ENCODE data around the gene PRKD3. TPM values are rescaled to one million over a fixed set of nuclear protein-coding genes. Genes with fewer than 3 reads are reported as not detected.

The PRKD3 gene
- total and polyA plus RNA-seq, 2 of the 13 experiments (the other 11 are each of a cell fraction or from before 2014, with no cell fraction given) = 11.6 to 38.4 TPM

DNA sequence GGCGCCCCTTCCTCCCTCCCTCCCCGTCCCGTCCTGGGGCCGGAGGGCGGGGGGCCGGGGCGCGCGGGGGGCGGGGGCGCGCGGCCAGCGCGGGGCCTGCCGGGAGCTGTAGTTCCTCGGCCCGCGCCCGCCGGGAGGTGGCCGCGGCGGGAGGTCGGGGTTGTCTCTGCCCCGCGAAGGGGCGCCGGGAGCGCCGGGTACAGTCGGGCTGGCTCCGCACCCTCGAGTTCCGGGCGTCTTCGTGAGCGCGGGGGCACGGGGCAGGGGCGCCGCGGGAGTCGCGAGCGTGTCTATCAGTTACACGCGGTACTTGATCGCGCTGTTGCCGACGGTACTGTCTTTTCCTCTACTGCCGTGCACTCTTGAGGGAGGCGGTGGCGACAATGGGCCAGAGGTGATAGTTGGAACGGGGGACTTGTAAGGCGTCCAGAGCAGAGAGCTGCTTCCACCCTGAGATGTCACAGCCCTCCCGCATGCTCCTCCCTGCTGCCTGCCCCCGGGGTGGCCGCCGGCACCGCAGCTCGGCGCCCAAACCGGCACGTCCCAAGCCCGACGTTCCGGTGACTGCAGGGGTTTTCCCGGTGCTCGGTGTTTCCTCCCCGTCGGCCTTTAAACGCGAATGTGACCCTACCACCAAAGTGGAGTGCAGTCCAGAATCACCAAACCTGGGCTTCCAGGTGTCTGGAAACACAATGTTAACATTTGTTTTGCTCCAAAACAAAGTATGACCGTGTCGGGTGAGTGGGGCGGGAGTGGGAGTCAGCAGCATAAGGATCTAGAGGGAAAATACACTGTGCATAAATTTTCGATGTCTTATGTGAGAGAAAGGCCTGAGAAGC is at the start of gene PRKD3 (continued):
- TF ChIP-seq ZNF333 (CRISPR knock-in tag; IDR thresholded peaks at IDR 0.05; ENCODE audit: borderline replicate concordance) (0 out of 2 replicates have a peak, but pooled peaks have one; percentile 44), BRD4 (CRISPR knock-in tag; IDR thresholded peaks at IDR 0.05) (no peak), HNF4A (CRISPR knock-in tag; IDR thresholded peaks at IDR 0.05) (no peak; the same call in 1 of the 2 replicates), ELF4 (CRISPR knock-in tag; IDR thresholded peaks at IDR 0.05; ENCODE audit: borderline replicate concordance) (no peak), MXD1 (CRISPR knock-in tag; IDR thresholded peaks at IDR 0.05) (no peak; the same call in 1 of the 2 replicates), MAX (IDR thresholded peaks at IDR 0.05) (peak; percentile 52), ZNF329 (CRISPR knock-in tag; IDR thresholded peaks at IDR 0.05; ENCODE audit: low read depth) (no peak), TCF7L2 (IDR thresholded peaks at IDR 0.05; ENCODE audit: low read depth, low read length) (no peak), JUNB (CRISPR knock-in tag; IDR thresholded peaks at IDR 0.05; ENCODE audit: borderline replicate concordance) (no peak), POLR2A (IDR thresholded peaks at IDR 0.05; ENCODE audit: insufficient read depth in 1 of 2, low read depth in 2 of 2, low read length in 2 of 2) (no peak), BORCS8-MEF2B (CRISPR knock-in tag; IDR thresholded peaks at IDR 0.05) (no peak), ZNF230 (CRISPR knock-in tag; IDR thresholded peaks at IDR 0.05) (peak; percentile 79; the same call in 1 of the 2 replicates), NFIC (IDR thresholded peaks at IDR 0.05; ENCODE audit: low read length) (no peak), ZSCAN25 (CRISPR knock-in tag; IDR thresholded peaks at IDR 0.05) (peak; percentile 4; the same call in 1 of the 2 replicates)
- TF ChIP-seq, protein P1, sequence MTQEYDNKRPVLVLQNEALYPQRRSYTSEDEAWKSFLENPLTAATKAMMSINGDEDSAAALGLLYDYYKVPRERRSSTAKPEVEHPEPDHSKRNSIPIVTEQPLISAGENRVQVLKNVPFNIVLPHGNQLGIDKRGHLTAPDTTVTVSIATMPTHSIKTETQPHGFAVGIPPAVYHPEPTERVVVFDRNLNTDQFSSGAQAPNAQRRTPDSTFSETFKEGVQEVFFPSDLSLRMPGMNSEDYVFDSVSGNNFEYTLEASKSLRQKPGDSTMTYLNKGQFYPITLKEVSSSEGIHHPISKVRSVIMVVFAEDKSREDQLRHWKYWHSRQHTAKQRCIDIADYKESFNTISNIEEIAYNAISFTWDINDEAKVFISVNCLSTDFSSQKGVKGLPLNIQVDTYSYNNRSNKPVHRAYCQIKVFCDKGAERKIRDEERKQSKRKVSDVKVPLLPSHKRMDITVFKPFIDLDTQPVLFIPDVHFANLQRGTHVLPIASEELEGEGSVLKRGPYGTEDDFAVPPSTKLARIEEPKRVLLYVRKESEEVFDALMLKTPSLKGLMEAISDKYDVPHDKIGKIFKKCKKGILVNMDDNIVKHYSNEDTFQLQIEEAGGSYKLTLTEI (CRISPR knock-in tag; conservative IDR thresholded peaks at IDR 0.05) = no peak
- TF ChIP-seq, protein P2, sequence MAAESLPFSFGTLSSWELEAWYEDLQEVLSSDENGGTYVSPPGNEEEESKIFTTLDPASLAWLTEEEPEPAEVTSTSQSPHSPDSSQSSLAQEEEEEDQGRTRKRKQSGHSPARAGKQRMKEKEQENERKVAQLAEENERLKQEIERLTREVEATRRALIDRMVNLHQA (CRISPR knock-in tag; IDR thresholded peaks at IDR 0.05) = no peak
- TF ChIP-seq, protein P3, sequence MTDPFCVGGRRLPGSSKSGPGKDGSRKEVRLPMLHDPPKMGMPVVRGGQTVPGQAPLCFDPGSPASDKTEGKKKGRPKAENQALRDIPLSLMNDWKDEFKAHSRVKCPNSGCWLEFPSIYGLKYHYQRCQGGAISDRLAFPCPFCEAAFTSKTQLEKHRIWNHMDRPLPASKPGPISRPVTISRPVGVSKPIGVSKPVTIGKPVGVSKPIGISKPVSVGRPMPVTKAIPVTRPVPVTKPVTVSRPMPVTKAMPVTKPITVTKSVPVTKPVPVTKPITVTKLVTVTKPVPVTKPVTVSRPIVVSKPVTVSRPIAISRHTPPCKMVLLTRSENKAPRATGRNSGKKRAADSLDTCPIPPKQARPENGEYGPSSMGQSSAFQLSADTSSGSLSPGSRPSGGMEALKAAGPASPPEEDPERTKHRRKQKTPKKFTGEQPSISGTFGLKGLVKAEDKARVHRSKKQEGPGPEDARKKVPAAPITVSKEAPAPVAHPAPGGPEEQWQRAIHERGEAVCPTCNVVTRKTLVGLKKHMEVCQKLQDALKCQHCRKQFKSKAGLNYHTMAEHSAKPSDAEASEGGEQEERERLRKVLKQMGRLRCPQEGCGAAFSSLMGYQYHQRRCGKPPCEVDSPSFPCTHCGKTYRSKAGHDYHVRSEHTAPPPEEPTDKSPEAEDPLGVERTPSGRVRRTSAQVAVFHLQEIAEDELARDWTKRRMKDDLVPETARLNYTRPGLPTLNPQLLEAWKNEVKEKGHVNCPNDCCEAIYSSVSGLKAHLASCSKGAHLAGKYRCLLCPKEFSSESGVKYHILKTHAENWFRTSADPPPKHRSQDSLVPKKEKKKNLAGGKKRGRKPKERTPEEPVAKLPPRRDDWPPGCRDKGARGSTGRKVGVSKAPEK (CRISPR knock-in tag; IDR thresholded peaks at IDR 0.05; ENCODE audit: borderline replicate concordance) = no peak
- TF ChIP-seq, protein P4, sequence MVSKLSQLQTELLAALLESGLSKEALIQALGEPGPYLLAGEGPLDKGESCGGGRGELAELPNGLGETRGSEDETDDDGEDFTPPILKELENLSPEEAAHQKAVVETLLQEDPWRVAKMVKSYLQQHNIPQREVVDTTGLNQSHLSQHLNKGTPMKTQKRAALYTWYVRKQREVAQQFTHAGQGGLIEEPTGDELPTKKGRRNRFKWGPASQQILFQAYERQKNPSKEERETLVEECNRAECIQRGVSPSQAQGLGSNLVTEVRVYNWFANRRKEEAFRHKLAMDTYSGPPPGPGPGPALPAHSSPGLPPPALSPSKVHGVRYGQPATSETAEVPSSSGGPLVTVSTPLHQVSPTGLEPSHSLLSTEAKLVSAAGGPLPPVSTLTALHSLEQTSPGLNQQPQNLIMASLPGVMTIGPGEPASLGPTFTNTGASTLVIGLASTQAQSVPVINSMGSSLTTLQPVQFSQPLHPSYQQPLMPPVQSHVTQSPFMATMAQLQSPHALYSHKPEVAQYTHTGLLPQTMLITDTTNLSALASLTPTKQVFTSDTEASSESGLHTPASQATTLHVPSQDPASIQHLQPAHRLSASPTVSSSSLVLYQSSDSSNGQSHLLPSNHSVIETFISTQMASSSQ (IDR thresholded peaks at IDR 0.05; ENCODE audit: low read depth) = no peak
- TF ChIP-seq, protein P4 (CRISPR knock-in tag; IDR thresholded peaks at IDR 0.05; ENCODE audit: borderline replicate concordance) = no peak
